GM21515 (cell line): ENCODE results near the gene ODF2.

Source experiments
- ATAC-seq: cut with Tn5 transposase; IDR thresholded peaks from one replicate; pipeline ENCODE4 v1.9.1; 2021; ENCODE audit not compliant: unreplicated experiment

Gene ODF2

GRCh38 chr9:128526720-128527119, 70.9 kb downstream of the ODF2 start:
- ATAC-seq = no peak

GRCh38 chr9:128528445-128529160, 72.8 kb downstream of the ODF2 start:
- no peak for ATAC-seq

GRCh38 chr9:128529191-128529590, 73.4 kb downstream of the ODF2 start:
- ATAC-seq = no peak

- ATAC-seq = no peak
Observed at GRCh38 chr9:128532581-128532980, 76.8 kb downstream of the ODF2 start.

- no peak for ATAC-seq
Observed at GRCh38 chr9:128540634-128541360, 85.0 kb downstream of the ODF2 start.

- ATAC-seq = no peak
Observed at GRCh38 chr9:128546504-128546903, 90.7 kb downstream of the ODF2 start.

- ATAC-seq = no peak
Observed at GRCh38 chr9:128548876-128549275, 93.1 kb downstream of the ODF2 start.

- ATAC-seq = no peak
Observed at GRCh38 chr9:128550226-128550625, 94.4 kb downstream of the ODF2 start.
